GM21526 (cell line): ENCODE data around the gene MAP3K1.
A peak's percentile ranks its signal among the peaks of the same experiment; 100 is the strongest.

Experiments
- ATAC-seq: cut with Tn5 transposase; IDR thresholded peaks from one replicate; pipeline ENCODE4 v1.9.1; 2021; ENCODE audit warnings: moderate library complexity; ENCODE audit not compliant: unreplicated experiment, low FRiP score

The MAP3K1 gene

GRCh38 chr5:56900395-56900794 is 85.0 kb downstream of the MAP3K1 start:
- ATAC-seq = peak; percentile 19

- peak; percentile 61 for ATAC-seq
These were observed 85.7 kb downstream of the MAP3K1 start for GRCh38 chr5:56900858-56901578.

GRCh38 chr5:56908942-56909293 is 93.6 kb downstream of the MAP3K1 start:
- peak; percentile 42 for ATAC-seq

GRCh38 chr5:56909294-56910209 is 94.2 kb downstream of the MAP3K1 start, which contains the start of gene SETD9:
Gene SETD9, plus strand, starts transcription at chr5:56909596. Its CDS starts 50 bp downstream, at chr5:56909646.
- peak; percentile 87 for ATAC-seq

- ATAC-seq = peak; percentile 23
These were observed 95.0 kb downstream of the MAP3K1 start for GRCh38 chr5:56910210-56910965.

GRCh38 chr5:56913766-56914165 is 98.4 kb downstream of the MAP3K1 start:
- ATAC-seq = no peak

GRCh38 chr5:56914678-56915077 is 99.3 kb downstream of the MAP3K1 start:
- ATAC-seq = no peak

- no peak for ATAC-seq
These were observed 102.2 kb downstream of the MAP3K1 start for GRCh38 chr5:56917534-56917933.

GRCh38 chr5:56918054-56918453 is 102.7 kb downstream of the MAP3K1 start:
- ATAC-seq = no peak

- ATAC-seq = no peak
These were observed 104.8 kb downstream of the MAP3K1 start for GRCh38 chr5:56919942-56920662.

- no peak for ATAC-seq
These were observed 107.6 kb downstream of the MAP3K1 start for GRCh38 chr5:56922922-56923321.

- ATAC-seq = no peak
These were observed 119.0 kb downstream of the MAP3K1 start for GRCh38 chr5:56934325-56934724.

- ATAC-seq = no peak
These were observed 123.5 kb downstream of the MAP3K1 start for GRCh38 chr5:56938858-56939257.

- ATAC-seq = no peak
These were observed 126.6 kb downstream of the MAP3K1 start for GRCh38 chr5:56941981-56942380.
